SKM-1 (cell line): ENCODE measurements around the gene HNRNPU.
A peak's percentile ranks its signal among the peaks of the same experiment; 100 is the strongest.

Experiments used
- DNase-seq: peaks from one replicate; lab custom pipeline; 2025; ENCODE audit not compliant: unreplicated experiment; lab: John Stamatoyannopoulos, UW

Gene HNRNPU

DNA sequence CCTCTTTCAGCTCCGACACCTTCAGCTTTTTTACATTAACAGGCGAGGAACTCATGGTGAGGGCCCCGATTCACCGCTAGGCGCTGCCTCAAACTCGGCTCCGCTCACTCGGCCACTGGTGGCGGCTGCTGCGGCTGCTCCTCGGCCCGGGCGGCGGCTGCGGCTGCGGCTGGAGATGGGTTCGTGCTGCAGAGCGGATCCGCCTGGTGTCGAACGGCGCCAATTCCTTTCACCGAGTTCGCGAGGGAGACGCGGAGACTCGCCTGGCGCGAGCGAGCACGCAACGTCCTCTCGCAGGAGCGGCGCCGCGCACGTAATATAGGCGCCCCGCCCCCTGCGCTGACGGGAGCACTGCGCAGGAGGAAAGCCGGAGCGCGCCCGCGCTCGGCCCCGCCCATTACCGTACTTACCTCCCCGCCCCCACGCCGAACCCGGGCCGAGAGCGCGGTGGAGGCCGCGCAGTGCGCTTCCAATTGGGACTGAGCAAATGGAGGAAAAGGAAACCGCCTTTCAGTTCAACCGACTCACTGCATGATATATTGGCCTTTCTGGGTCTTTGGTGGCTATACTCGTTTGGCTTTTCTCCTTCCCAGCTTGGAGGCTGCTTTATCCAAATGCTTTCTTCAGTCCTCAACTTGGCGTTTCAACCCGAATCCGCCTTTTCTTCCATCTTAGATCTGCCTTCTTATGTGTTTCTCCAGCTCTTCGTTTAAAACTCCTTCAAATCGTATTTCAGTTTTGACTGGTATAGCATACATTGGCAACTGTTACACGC, at the start of gene HNRNPU:
Gene HNRNPU, minus strand, starts transcription at position 291 of the 775 bp plus-strand sequence. Its CDS starts 236 bp downstream, at position 55.
- peak; percentile 100 for DNase-seq

DNA sequence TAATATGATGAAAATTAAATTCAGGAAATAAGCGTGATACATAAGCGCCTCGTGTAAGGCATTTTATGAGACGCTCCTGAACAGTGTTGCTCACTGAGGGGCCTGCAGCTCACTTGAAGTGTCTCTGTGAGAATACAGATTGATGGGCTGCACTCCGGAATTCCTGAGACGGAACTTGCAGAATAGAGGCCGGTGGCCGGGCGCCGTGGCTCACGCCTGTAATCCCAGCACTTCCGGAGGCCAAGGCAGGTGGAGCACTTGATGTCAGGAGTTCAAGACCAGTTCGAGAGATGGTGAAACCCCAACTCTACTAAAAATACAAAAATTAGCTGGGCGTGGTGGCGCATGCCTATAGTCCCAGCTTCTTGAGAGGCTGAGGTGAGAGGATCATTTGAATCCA, 49.5 kb upstream of the HNRNPU start:
- DNase-seq, result no peak

DNA sequence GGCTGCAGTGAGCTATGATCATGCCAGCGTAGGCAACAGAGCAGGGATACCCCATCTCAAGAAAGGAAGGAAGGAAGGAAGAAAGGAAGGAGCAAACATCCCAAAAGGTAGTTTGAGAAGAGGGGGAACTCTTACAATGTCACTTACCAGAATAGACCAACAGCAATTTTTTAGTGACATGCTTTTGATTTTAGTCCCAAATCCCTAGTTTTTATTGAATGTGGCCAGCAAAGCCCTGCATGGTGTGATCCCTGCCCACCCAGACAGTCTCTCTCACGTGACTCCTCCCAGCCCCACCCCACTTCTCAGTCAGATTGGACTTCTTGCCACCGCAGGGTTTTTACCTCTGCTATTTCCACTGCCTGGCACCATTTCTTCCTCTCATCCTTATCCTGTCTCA, 39.8 kb upstream of the HNRNPU start:
- no peak for DNase-seq

- no peak for DNase-seq
Measured at GRCh38 chr1:244901400-244902015, 37.2 kb upstream of the HNRNPU start.

GRCh38 chr1:244897476-244898254, 33.3 kb upstream of the HNRNPU start:
- DNase-seq, result no peak

DNA sequence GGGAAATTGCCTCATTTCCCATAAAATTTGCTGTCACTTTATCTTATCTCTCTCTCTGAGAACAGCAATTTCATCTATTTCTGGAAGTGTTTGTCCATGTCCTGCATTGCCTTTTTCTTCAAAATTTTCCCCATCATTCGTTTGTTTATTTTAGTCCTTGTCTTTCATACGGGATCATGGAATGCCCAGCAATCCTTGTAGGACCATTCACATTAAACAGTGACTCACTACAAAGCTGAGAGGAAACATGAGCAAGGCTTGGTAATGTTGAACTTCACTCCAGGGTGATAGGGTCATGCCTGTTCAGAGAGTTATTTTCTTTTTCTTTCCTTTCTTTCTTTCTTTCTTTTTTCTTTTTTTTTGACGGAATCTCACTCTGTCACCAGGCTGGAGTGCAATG, 32.2 kb upstream of the HNRNPU start:
- no peak for DNase-seq

DNA sequence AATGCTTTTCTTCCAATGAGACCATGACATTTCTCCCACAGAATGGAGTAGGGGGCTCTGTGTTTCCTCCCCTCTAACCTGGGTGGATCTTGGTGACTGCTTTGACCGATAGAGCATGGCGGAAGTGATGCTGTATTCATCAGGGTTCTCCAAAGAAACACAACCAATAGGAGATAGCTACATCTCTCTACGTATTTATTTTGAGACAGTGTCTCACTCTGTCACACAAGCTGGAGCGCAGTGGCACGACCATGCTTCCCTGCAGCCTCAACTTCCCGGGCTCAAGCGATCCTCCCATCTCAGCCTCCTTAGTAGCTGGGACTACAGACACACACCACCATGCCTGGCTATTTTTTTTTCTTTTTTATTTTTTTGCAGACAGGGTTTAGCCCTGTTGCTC, 29.5 kb upstream of the HNRNPU start:
- no peak for DNase-seq

- DNase-seq, result no peak
Measured at GRCh38 chr1:244887281-244887680, 22.9 kb upstream of the HNRNPU start.

GRCh38 chr1:244881552-244882280, 17.4 kb upstream of the HNRNPU start:
- no peak for DNase-seq

GRCh38 chr1:244878681-244879080, 14.3 kb upstream of the HNRNPU start:
- no peak for DNase-seq

DNA sequence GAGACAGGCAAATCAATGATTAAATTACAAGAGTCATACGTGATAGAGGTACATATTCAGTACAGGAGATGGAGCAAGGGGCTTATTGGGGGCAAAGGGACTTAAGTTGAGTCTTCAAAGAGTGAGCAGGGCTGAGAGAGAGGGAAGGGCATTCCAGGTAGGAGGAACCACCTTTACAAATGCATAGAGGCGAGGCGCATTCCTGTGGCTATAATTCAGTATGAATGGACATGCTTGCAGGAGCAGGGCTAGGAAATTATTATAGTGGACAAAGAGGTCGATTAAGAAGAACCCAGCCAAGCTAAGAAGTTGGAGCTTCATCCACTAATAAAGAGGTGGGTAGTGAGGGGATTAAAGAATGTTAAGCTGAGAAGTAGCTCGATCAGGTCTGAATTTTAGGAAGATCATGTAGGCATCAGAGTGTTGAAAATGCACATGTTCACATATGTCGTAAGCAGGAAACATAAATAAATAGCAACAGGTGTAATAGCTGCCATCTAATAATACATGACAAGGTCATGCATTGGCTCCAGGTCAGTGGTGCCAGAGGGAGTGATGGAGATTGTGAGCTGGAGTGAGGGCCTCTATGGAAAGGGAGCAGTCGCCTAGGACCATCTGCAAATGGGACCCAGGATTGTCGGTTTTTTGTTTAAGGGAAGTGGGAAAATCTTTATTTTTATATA, 12.0 kb upstream of the HNRNPU start:
- DNase-seq, result no peak

GRCh38 chr1:244874974-244875579, 10.7 kb upstream of the HNRNPU start:
- no peak for DNase-seq

DNA sequence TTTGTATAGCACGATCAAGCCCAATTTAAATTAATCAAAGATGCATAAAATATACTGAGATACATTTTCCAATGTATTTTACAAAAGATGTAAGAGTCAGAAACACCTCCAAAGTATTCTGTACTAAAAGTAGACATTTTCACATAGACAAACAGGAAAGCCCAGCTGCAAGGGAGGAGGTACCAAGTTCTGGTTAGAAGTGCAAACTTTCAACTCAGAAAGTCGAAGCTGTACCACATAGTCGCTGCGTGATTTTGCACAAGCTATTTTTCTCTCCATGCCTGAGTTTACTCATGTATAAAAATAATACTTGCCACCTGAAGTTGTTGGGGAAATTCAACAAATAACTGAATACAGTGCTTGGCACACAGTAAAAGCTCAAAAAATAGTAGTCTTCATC, 5.6 kb upstream of the HNRNPU start:
- no peak for DNase-seq

GRCh38 chr1:244869364-244869827, 5.1 kb upstream of the HNRNPU start:
- DNase-seq, result no peak

DNA sequence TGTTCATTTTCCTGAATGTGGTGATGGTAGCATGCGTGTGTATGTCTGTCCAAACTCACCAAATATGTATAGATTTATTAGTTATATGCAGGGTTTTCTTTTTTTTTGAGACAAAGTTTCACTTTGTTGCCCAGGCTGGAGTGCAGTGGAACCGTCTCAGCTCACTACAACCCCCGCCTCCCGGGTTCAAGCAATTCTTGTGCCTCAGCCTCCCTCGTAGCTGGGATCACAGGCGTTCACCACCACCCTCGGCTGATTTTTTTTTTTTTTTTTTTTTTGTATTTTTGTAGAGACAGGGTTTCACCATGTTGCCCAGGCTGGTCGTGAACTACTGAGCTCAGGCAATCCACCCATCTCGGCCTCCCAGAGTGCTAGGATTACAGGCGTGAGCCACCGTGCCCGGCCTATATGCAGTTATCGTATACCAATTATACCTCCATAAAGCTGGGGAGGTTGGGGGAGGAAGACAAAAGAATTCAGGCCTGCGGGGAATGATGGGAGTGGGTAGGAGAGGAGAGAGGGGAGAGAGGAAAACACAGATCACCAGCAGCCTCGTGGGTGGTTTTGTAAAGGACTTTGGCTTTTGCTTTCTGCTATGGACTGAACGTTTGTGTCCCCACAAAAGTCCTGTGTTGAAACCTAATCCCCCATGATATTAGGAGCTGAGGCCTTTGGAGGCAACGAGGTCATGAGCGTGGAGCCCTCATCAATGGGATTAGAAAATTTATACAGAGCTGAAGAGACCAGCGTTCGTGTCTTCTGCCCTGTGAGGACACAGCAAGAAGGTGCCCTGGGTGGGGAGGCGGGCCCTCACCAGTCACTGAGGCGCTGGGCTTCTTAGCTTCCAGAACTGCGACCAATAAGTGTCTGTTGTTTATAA, 4.4 kb upstream of the HNRNPU start:
- no peak for DNase-seq

- DNase-seq, result no peak
Measured at GRCh38 chr1:244866355-244866754, 2.0 kb upstream of the HNRNPU start.

DNA sequence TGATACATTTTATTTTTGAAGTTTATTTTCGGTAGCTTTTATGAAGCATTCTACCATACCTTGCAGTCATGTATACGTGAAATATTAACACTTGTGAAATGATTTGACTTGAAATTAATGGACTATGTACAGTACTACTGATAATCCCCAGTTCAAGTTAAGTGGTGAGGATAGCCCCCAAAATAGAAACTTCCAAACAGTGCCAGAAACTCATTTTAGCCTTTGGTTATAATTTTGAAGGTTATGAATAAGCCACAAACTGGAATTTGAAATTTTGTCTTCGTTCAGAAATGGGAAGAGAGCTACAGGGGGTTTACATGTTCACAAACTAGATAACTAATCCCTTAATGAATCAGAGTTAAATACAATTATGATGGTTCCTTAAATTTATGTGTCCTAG, 1.5 kb upstream of the HNRNPU start:
- no peak for DNase-seq

GRCh38 chr1:244865028-244865371, 657 bp upstream of the HNRNPU start:
- DNase-seq, result no peak

- no peak for DNase-seq
Measured at GRCh38 chr1:244863491-244864252, 671 bp downstream of the HNRNPU start.
